HepG2 (cell line): ENCODE results near the gene DUS1L. TPM values are rescaled to one million over a fixed set of nuclear protein-coding genes. Genes with fewer than 3 reads are reported as not detected.
A peak's percentile ranks its signal among the peaks of the same experiment; 100 is the strongest.

Experiments
- BATF2 ChIP-seq: sonication (generic); formaldehyde crosslinking; IDR thresholded peaks from 2 replicates; pipeline ENCODE4 v1.8.0; 2022; ENCODE audit warnings: mild to moderate bottlenecking, missing genetic modification reagents, moderate library complexity
- LCORL ChIP-seq, 2 experiments: fragments of 450-650 bp in 1 of 2; sonication (generic) in 1 of 2; formaldehyde crosslinking in 1 of 2; IDR thresholded peaks; 2 replicates each; pipeline versions ENCODE4 v1.5.0 to v1.6.1; 2017 to 2020; ENCODE audit warnings: antibody characterized with exemption in 1 of 2, missing genetic modification reagents in 1 of 2
- MAZ ChIP-seq, 2 experiments: sonication (generic) in 1 of 2; formaldehyde crosslinking in 1 of 2; IDR thresholded peaks; 2 replicates each; pipeline versions ENCODE4 v1.5.0 to v1.6.1; 2012 to 2020; ENCODE audit warnings: low read depth in 2 of 2, mild to moderate bottlenecking in 2 of 2, borderline replicate concordance in 1 of 2, improper control_type of control experiment in 1 of 2, low read length in 1 of 2, missing genetic modification reagents in 1 of 2, moderate library complexity in 1 of 2
- MXI1 ChIP-seq: IDR thresholded peaks from 3 replicates; pipeline ENCODE4 v1.6.1; 2012; ENCODE audit warnings: low read depth, low read length, inconsistent platforms, borderline replicate concordance
- NAIF1 ChIP-seq: sonication (generic); formaldehyde crosslinking; IDR thresholded peaks from 2 replicates; pipeline ENCODE4 v1.5.0; 2020; ENCODE audit warnings: mild to moderate bottlenecking, missing genetic modification reagents, borderline replicate concordance
- SIX1 ChIP-seq: sonication (generic); formaldehyde crosslinking; IDR thresholded peaks from 2 replicates; pipeline ENCODE4 v1.4.0; 2020; ENCODE audit warnings: missing genetic modification reagents, borderline replicate concordance
- ZBTB7B ChIP-seq: sonication (generic); formaldehyde crosslinking; IDR thresholded peaks from 2 replicates; pipeline ENCODE4 v1.4.0; 2020; ENCODE audit warnings: missing genetic modification reagents
- ZFP36 ChIP-seq: fragments of 150-350 bp; IDR thresholded peaks from 2 replicates; pipeline ENCODE4 v1.6.1; 2018; ENCODE audit warnings: borderline replicate concordance, low read length, low read depth; ENCODE audit not compliant: partially characterized antibody
- ZFP36L1 ChIP-seq: sonication (generic); formaldehyde crosslinking; IDR thresholded peaks from 2 replicates; pipeline ENCODE4 v1.8.0; 2022; ENCODE audit warnings: mild to moderate bottlenecking, missing genetic modification reagents, moderate library complexity
- ZFX ChIP-seq: sonication (generic); formaldehyde crosslinking; IDR thresholded peaks from 2 replicates; pipeline ENCODE4 v1.4.0; 2020; ENCODE audit warnings: mild to moderate bottlenecking, low read depth, missing genetic modification reagents, moderate library complexity
- ZMYM3 ChIP-seq: sonication (generic); formaldehyde crosslinking; IDR thresholded peaks from 2 replicates; pipeline ENCODE4 v1.5.1; 2020; ENCODE audit warnings: mild to moderate bottlenecking, missing genetic modification reagents
- ZNF224 ChIP-seq: sonication (generic); formaldehyde crosslinking; IDR thresholded peaks from 2 replicates; pipeline ENCODE4 v1.5.0; 2020; ENCODE audit warnings: mild to moderate bottlenecking, missing genetic modification reagents
- ZNF614 ChIP-seq: IDR thresholded peaks from 2 replicates; pipeline ENCODE4 v1.6.1; 2018; ENCODE audit warnings: missing biosample characterization, missing genetic modification reagents, inconsistent platforms, borderline replicate concordance
- polyA plus RNA-seq, 8 experiments: library from polyadenylated mRNA; depleted of rRNA in 3 of 8; stranded (reverse) in 7 of 8; unstranded in 1 of 8; fragments of >200 nt; fragmentation: Illumina TruSeq in 4 of 8; extraction: Trizol in 4 of 8; gene quantifications; 2 replicates each; pipeline versions ENCODE4 v1.2.1 to v1.2.3, GENCODE V29; 2011 to 2016; ENCODE audit warnings: low read depth in 4 of 8, missing spikeins in 1 of 8, mixed read lengths in 1 of 8; ENCODE audit not compliant: insufficient read depth in 1 of 8
- total RNA-seq, 5 experiments: library from RNA; depleted of rRNA; stranded (reverse); fragments of >200 nt; fragmentation: Illumina TruSeq; extraction: Trizol; gene quantifications; 2 replicates each; pipeline ENCODE4 v1.2.3, GENCODE V29; 2016; ENCODE audit warnings: low read depth in 1 of 5
- TF ChIP-seq, protein P1 (sequence below): sonication (generic); formaldehyde crosslinking; IDR thresholded peaks from 2 replicates; pipeline ENCODE4 v1.8.1; 2023; ENCODE audit warnings: mild to moderate bottlenecking, moderate library complexity, missing genetic modification reagents
- TF ChIP-seq, protein P2 (sequence below): sonication (generic); formaldehyde crosslinking; IDR thresholded peaks from 2 replicates; pipeline ENCODE4 v1.9.0; 2022; ENCODE audit warnings: low read depth, missing genetic modification reagents
- TF ChIP-seq, protein P3 (sequence below): sonication (generic); formaldehyde crosslinking; IDR thresholded peaks from 2 replicates; pipeline ENCODE4 v1.8.0; 2022; ENCODE audit warnings: missing genetic modification reagents, mild to moderate bottlenecking, inconsistent platforms, borderline replicate concordance
- TF ChIP-seq, protein P4 (sequence below): sonication (generic); formaldehyde crosslinking; conservative IDR thresholded peaks from 2 replicates; pipeline ENCODE4 v1.4.0; 2020; ENCODE audit warnings: missing genetic modification reagents
- TF ChIP-seq, protein P5 (sequence below): IDR thresholded peaks from 2 replicates; pipeline ENCODE4 v1.6.1; 2016; ENCODE audit warnings: low read depth

The DUS1L gene
- total and polyA plus RNA-seq, 2 of the 13 experiments (the other 11 are each of a cell fraction or from before 2014, with no cell fraction given), result 81.0 to 109 TPM

GRCh38 chr17:82103553-82104451, 38.2 kb upstream of the DUS1L start (continued):
- TF ChIP-seq, protein P1, sequence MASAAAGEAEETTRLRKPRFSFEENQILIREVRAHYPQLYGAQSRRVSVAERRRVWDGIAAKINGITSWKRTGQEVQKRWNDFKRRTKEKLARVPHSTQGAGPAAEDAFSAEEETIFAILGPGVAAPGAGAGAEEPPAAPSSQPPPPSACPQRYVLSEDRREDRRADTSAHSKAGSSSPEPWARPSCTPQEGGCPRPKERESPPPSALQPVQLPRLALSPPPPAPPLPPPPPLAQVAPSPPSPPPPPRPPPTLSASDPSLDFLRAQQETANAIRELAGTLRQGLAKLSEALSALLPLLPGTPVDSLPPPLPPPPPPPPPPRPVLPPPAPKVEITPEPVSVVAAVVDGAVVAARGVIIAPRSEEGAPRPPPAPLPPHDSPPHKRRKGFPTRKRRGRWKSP (CRISPR knock-in tag), result peak; percentile 92
- TF ChIP-seq MAZ (IDR thresholded peaks at IDR 0.05; ENCODE audit: borderline replicate concordance, low read depth, low read length) (0 out of 2 replicates have a peak, but pooled peaks have one; percentile 11), MAZ (CRISPR knock-in tag; IDR thresholded peaks at IDR 0.05; ENCODE audit: low read depth) (peak; percentile 87), ZNF614 (CRISPR knock-in tag) (peak; percentile 69; the same call in 1 of the 2 replicates), BATF2 (CRISPR knock-in tag) (no peak), SIX1 (CRISPR knock-in tag) (no peak), NAIF1 (CRISPR knock-in tag) (peak; percentile 68; the same call in 1 of the 2 replicates), MXI1 (peak; percentile 93; the same call in 2 of the 3 replicates), ZNF224 (CRISPR knock-in tag) (no peak; the same call in 1 of the 2 replicates), ZMYM3 (CRISPR knock-in tag) (peak; percentile 59; the same call in 1 of the 2 replicates), ZFP36L1 (CRISPR knock-in tag) (peak; percentile 95), ZFX (CRISPR knock-in tag) (peak; percentile 92), ZBTB7B (CRISPR knock-in tag) (peak; percentile 86; the same call in 1 of the 2 replicates), ZFP36 (no peak), LCORL (IDR thresholded peaks at IDR 0.05) (no peak), LCORL (CRISPR knock-in tag; IDR thresholded peaks at IDR 0.05) (peak; percentile 96)
- TF ChIP-seq, protein P2, sequence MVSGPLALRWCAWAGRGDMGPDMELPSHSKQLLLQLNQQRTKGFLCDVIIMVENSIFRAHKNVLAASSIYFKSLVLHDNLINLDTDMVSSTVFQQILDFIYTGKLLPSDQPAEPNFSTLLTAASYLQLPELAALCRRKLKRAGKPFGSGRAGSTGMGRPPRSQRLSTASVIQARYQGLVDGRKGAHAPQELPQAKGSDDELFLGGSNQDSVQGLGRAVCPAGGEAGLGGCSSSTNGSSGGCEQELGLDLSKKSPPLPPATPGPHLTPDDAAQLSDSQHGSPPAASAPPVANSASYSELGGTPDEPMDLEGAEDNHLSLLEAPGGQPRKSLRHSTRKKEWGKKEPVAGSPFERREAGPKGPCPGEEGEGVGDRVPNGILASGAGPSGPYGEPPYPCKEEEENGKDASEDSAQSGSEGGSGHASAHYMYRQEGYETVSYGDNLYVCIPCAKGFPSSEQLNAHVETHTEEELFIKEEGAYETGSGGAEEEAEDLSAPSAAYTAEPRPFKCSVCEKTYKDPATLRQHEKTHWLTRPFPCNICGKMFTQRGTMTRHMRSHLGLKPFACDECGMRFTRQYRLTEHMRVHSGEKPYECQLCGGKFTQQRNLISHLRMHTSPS (CRISPR knock-in tag), result peak; percentile 89
- TF ChIP-seq, protein P3, sequence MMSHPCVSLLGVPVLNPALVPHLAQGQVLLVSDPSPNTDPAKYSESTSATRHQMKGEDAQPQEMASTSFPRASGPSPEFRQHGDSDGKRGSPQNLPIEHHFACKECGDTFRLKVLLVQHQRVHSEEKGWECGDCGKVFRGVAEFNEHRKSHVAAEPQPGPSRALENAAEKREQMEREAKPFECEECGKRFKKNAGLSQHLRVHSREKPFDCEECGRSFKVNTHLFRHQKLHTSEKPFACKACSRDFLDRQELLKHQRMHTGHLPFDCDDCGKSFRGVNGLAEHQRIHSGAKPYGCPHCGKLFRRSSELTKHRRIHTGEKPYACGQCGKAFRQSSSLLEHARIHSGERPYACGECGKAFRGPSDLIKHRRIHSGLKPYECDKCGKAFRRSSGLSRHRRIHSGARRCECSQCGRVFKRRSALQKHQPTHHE (CRISPR knock-in tag), result no peak
- TF ChIP-seq, protein P4, sequence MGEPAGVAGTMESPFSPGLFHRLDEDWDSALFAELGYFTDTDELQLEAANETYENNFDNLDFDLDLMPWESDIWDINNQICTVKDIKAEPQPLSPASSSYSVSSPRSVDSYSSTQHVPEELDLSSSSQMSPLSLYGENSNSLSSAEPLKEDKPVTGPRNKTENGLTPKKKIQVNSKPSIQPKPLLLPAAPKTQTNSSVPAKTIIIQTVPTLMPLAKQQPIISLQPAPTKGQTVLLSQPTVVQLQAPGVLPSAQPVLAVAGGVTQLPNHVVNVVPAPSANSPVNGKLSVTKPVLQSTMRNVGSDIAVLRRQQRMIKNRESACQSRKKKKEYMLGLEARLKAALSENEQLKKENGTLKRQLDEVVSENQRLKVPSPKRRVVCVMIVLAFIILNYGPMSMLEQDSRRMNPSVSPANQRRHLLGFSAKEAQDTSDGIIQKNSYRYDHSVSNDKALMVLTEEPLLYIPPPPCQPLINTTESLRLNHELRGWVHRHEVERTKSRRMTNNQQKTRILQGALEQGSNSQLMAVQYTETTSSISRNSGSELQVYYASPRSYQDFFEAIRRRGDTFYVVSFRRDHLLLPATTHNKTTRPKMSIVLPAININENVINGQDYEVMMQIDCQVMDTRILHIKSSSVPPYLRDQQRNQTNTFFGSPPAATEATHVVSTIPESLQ, result no peak
- TF ChIP-seq, protein P5, sequence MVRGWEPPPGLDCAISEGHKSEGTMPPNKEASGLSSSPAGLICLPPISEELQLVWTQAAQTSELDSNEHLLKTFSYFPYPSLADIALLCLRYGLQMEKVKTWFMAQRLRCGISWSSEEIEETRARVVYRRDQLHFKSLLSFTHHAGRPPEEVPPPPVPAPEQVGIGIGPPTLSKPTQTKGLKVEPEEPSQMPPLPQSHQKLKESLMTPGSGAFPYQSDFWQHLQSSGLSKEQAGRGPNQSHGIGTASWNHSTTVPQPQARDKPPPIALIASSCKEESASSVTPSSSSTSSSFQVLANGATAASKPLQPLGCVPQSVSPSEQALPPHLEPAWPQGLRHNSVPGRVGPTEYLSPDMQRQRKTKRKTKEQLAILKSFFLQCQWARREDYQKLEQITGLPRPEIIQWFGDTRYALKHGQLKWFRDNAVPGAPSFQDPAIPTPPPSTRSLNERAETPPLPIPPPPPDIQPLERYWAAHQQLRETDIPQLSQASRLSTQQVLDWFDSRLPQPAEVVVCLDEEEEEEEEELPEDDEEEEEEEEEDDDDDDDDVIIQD (CRISPR knock-in tag), result peak; percentile 64; the same call in 1 of the 2 replicates
